ENCODE data around the gene STARD3NL. TPM values are rescaled to one million over a fixed set of nuclear protein-coding genes. Genes with fewer than 3 reads are reported as not detected.
A peak's percentile ranks its signal among the peaks of the same experiment; 100 is the strongest.

STARD3NL gene
- total and polyA plus RNA-seq, 8 donors: 9.3 to 61.6 (median 23.8) TPM

DNA sequence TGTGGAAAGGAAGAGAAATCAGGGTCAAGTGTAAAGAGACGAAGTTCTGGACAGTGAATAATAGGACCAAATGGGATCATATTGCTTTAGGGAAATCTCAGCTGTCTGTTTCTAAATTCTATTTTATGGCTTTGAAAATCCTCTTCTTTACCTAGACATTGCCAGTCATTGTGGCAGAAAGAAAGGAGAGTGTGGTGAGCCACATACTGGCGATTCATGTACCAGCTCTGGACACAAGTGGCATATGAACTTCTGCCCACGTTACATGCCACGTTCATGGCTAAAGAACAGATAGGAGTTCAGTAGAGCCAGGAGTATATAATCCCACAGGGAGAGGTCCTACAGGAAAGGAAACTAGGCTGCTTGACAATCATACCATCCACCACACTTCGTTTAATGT is 28.0 kb downstream of the STARD3NL start:
- no peak for DNase-seq
- intact Hi-C loops (cut with DNase I; ENCODE audit: low total_unique reads): no loop called here
- WGBS, 5 donors: 74 to 94% (median 81%) methylated on average over 5 of the region's 5 CpGs

DNA sequence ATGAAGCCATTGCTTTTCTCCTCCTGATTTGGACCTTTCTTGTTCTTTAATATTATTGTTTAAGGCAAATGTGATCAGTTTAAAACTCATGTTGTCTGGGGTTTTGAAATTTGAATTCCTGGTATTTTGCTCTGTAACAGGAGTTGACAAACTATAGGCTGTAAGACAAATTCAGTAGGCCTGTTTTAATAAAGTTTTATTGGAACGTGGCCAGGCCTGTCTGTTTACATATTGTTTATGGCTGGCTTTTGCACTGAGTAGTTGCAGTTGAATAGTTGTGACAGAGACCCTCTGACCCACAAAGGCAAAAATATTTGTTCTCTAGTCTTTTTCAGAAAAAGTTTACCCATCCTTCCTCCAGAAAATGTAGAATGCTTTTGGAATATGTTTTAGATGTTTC is 29.8 kb downstream of the STARD3NL start:
- Histone ChIP-seq H3K27me3 (no peaks in the 10 kb centered on the region), H3K4me1 (peaks cover 0 to 12% (median 2%) of the 10 kb centered on the region in 4 donors), H3K4me3 (no peak overlapping the region), H3K27ac (no peak overlapping the region), H3K9me3 (no peaks in the 10 kb centered on the region), H3K36me3 (peaks cover 0 to 32% (median 28%) of the 10 kb centered on the region in 4 donors)
- intact Hi-C loops (cut with DNase I; ENCODE audit: low total_unique reads): no loop called here
- TF ChIP-seq POLR2AphosphoS5 (IDR thresholded peaks at IDR 0.05) (no peak), EP300 (IDR thresholded peaks at IDR 0.05) (no peak), POLR2A (IDR thresholded peaks at IDR 0.05) (no peak)
- TF ChIP-seq, protein P1, sequence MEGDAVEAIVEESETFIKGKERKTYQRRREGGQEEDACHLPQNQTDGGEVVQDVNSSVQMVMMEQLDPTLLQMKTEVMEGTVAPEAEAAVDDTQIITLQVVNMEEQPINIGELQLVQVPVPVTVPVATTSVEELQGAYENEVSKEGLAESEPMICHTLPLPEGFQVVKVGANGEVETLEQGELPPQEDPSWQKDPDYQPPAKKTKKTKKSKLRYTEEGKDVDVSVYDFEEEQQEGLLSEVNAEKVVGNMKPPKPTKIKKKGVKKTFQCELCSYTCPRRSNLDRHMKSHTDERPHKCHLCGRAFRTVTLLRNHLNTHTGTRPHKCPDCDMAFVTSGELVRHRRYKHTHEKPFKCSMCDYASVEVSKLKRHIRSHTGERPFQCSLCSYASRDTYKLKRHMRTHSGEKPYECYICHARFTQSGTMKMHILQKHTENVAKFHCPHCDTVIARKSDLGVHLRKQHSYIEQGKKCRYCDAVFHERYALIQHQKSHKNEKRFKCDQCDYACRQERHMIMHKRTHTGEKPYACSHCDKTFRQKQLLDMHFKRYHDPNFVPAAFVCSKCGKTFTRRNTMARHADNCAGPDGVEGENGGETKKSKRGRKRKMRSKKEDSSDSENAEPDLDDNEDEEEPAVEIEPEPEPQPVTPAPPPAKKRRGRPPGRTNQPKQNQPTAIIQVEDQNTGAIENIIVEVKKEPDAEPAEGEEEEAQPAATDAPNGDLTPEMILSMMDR (IDR thresholded peaks at IDR 0.05): no peak
- WGBS, 5 donors: 69 to 91% (median 79%) methylated on average over 1 of the region's 1 CpG
- no peak for DNase-seq

More for the DNA sequence above, 28.0 kb downstream of the STARD3NL start:
- Histone ChIP-seq H3K4me1 (peaks cover 0 to 1% (median under 1%) of the 10 kb centered on the region in 4 donors), H3K36me3 (peaks cover 0 to 37% (median 30%) of the 10 kb centered on the region in 4 donors), H3K27me3 (no peaks in the 10 kb centered on the region), H3K9me3 (no peaks in the 10 kb centered on the region), H3K4me3 (no peak overlapping the region), H3K27ac (no peak overlapping the region)
- no peak for TF ChIP-seq EP300 (IDR thresholded peaks at IDR 0.05)
- TF ChIP-seq, protein P1 (IDR thresholded peaks at IDR 0.05): no peak
- TF ChIP-seq POLR2A (IDR thresholded peaks at IDR 0.05): no peak
- TF ChIP-seq POLR2AphosphoS5 (IDR thresholded peaks at IDR 0.05): no peak

DNA sequence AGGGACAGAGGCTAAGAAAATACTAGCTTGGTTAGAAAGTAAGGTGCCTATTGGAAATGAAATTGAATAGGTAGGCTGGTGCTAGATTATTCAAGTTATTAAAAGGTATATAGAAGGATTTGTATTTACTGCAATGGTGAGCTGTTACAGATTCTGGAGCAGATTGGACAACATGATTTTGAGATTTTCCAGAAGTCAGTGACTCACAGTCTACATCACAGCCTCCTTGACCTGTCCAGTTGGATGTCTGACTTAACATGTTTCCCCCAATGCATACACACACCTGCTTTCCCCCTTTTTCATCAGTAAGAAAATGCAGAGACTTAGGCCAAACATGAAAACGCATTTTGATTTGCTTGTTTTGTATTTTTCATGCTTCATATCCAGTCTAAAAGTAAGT is 33.4 kb downstream of the STARD3NL start:
- Histone ChIP-seq H3K9me3 (no peaks in the 10 kb centered on the region), H3K4me1 (peaks cover 0 to 30% (median 15%) of the 10 kb centered on the region in 4 donors), H3K4me3 (no peak overlapping the region), H3K36me3 (peaks cover under 1 to 44% (median 31%) of the 10 kb centered on the region in 4 donors), H3K27me3 (no peaks in the 10 kb centered on the region), H3K27ac (peak overlapping the region in 1 of 5 donors; percentile 3)
- TF ChIP-seq POLR2A (IDR thresholded peaks at IDR 0.05) (no peak), POLR2AphosphoS5 (IDR thresholded peaks at IDR 0.05) (no peak), EP300 (IDR thresholded peaks at IDR 0.05) (no peak)
- TF ChIP-seq, protein P1 (IDR thresholded peaks at IDR 0.05): no peak
- 91 to 100% (median 95%) methylated on average over 1 of the region's 1 CpG for WGBS, 5 donors
- intact Hi-C loops (cut with DNase I; ENCODE audit: low total_unique reads): no loop called here
- no peak for DNase-seq

DNA sequence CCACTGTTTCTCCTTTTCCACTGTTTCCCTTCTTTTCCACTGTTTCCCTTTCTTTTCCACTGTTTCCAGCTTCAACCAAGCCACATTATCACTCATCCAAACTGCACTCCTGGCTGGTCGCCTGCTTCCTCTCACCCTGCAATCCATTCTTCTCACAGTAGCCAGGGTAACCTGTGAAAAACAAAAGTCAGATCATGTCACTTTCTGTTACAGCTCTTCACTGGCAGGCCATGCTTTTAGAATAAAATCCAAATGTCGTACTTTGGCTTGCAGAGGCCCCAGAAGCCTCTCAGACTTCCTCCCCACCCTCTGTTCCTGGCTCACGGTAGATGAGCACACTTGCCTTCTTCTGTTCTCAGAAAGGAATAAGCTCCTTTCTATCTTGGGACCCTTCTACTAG is 33.9 kb downstream of the STARD3NL start:
- intact Hi-C loops (cut with DNase I; ENCODE audit: low total_unique reads): no loop called here
- whole genome bisulfite sequencing, 5 donors: 54 to 84% (median 70%) methylated on average over 3 of the region's 3 CpGs
- Histone ChIP-seq H3K36me3 (peaks cover 5 to 49% (median 35%) of the 10 kb centered on the region in 4 donors), H3K27ac (peak overlapping the region in 2 of 5 donors; percentile 3 to 35), H3K4me1 (peaks cover 0 to 30% (median 15%) of the 10 kb centered on the region in 4 donors), H3K9me3 (no peaks in the 10 kb centered on the region), H3K27me3 (no peaks in the 10 kb centered on the region), H3K4me3 (no peak overlapping the region)
- TF ChIP-seq POLR2A (IDR thresholded peaks at IDR 0.05) (no peak), EP300 (IDR thresholded peaks at IDR 0.05) (no peak), POLR2AphosphoS5 (IDR thresholded peaks at IDR 0.05) (no peak)
- TF ChIP-seq, protein P1 (IDR thresholded peaks at IDR 0.05): no peak
- peak in 1 of 2 donors; percentile 40 for DNase-seq
